ENCODE data around the gene SEMA3D. TPM values are rescaled to one million over a fixed set of nuclear protein-coding genes. Genes with fewer than 3 reads are reported as not detected.

SEMA3D gene
- total RNA-seq, 1 donor from 2014 or later = 4.5 TPM

DNA sequence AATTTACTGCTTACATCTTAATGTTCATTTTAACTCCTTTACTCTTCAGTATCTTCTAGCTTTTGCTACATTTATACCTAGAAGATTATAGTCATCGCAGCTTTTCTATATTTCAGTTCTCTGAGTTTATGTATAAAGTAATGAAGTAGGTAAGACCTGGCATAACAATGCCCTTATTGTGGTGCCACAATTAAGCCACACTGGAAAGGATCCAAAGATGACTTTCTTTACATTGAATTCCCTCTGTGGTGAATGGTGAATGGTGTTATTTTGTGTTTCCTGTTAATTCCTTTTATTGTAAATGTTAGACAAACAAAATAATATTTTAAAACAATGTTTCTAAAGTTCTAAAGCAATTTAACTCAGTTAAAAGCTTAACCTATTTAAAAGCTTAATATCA lies 36.2 kb downstream of the SEMA3D start:
- Histone ChIP-seq H3K4me3 (no peak overlapping the region), H3K27ac (no peak overlapping the region), H3K36me3 (no peaks in the 10 kb centered on the region), H3K9me3 (no peaks in the 10 kb centered on the region), H3K4me1 (no peaks in the 10 kb centered on the region), H3K27me3 (no peaks in the 10 kb centered on the region)
- DNase-seq (ENCODE audit: low spot score in 2 of 2) = no peak
- no peak for TF ChIP-seq CTCF (IDR thresholded peaks at IDR 0.05)
- intact Hi-C loops (cut with DNase I) = no loop called here

DNA sequence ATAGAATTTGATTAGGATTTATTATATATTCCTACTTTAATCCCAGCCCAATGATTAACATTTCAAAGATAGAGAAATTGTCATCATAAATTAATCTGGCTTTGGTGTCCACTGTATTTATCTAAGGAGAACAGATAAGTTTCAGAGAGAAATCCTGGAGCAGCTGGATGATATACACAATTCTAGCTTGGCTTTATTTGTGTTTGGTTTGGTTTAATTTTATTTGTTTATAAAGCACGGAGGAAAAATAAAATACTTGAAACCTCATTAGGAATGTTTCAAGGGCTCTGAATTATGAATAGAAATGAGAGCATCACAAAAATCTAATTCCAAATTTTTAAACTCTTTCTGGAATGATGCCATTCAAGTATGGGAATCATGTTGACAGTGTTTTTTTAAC lies 42.1 kb downstream of the SEMA3D start:
- Histone ChIP-seq H3K36me3 (no peaks in the 10 kb centered on the region), H3K4me1 (no peaks in the 10 kb centered on the region), H3K27me3 (no peaks in the 10 kb centered on the region), H3K27ac (no peak overlapping the region), H3K9me3 (no peaks in the 10 kb centered on the region), H3K4me3 (no peak overlapping the region)
- no peak for TF ChIP-seq CTCF (IDR thresholded peaks at IDR 0.05)
- intact Hi-C loops (cut with DNase I) = no loop called here
- DNase-seq (ENCODE audit: low spot score in 2 of 2) = no peak

GRCh38 chr7:85135977-85136376 lies 50.9 kb downstream of the SEMA3D start:
- Histone ChIP-seq H3K4me3 (no peak overlapping the region), H3K9me3 (no peaks in the 10 kb centered on the region), H3K27me3 (no peaks in the 10 kb centered on the region), H3K4me1 (no peaks in the 10 kb centered on the region), H3K36me3 (no peaks in the 10 kb centered on the region), H3K27ac (no peak overlapping the region)
- no peak for TF ChIP-seq CTCF (IDR thresholded peaks at IDR 0.05)
- DNase-seq (ENCODE audit: low spot score in 2 of 2) = no peak
- intact Hi-C loops (cut with DNase I) = no loop called here

DNA sequence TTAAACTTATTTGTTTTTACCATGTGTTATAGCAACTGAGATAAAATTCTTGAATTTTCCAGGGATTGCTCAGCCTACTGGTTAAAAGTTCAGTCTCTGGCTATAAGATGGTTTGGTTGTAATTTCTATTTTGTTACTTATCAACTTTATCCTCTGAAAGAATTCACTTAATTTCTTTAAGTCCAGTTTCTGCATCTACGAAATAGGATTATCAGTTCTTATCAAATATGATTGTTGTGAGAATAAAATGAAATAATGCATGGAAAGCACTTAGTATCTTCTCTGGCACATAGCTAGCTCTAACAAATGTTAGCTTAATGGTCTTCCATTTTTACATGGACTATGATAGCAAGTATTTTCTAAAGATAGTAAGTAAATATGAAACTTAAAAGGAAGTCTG lies 53.3 kb downstream of the SEMA3D start:
- DNase-seq (ENCODE audit: low spot score in 2 of 2) = no peak
- Histone ChIP-seq H3K4me3 (no peak overlapping the region), H3K27me3 (no peaks in the 10 kb centered on the region), H3K27ac (no peak overlapping the region), H3K36me3 (no peaks in the 10 kb centered on the region), H3K4me1 (no peaks in the 10 kb centered on the region), H3K9me3 (no peaks in the 10 kb centered on the region)
- intact Hi-C loops (cut with DNase I) = no loop called here
- no peak for TF ChIP-seq CTCF (IDR thresholded peaks at IDR 0.05)

- Histone ChIP-seq H3K4me1 (no peaks in the 10 kb centered on the region), H3K27me3 (no peaks in the 10 kb centered on the region), H3K4me3 (no peak overlapping the region), H3K27ac (no peak overlapping the region), H3K9me3 (no peaks in the 10 kb centered on the region), H3K36me3 (no peaks in the 10 kb centered on the region)
- no peak for TF ChIP-seq CTCF (IDR thresholded peaks at IDR 0.05)
- intact Hi-C loops (cut with DNase I) = no loop called here
- DNase-seq (ENCODE audit: low spot score in 2 of 2) = no peak
These were observed 53.9 kb downstream of the SEMA3D start for GRCh38 chr7:85133006-85133405.

DNA sequence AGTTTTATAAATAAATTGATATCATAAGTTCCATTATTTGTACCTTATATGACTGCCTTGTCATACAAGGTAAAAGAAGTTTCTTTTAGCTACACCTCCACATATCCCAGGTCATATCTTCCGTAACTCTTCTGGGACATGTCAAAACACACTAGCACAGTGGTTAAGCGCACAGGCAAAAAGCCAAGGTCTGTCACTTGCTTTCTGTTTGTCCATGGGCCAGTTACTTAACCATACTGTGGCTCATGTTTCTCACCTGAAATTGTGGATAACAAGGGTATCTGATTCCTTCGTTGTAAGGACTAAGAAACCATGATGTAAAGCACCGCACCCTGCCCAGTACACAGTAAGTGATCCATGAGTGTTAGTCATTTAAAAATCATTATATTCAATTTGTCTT lies 56.2 kb downstream of the SEMA3D start:
- H3K4me1 ChIP-seq = no peaks in the 10 kb centered on the region
- H3K9me3 ChIP-seq = no peaks in the 10 kb centered on the region
- no peak overlapping the region for H3K27ac ChIP-seq
- TF ChIP-seq CTCF (IDR thresholded peaks at IDR 0.05) = no peak
- DNase-seq (ENCODE audit: low spot score in 2 of 2) = no peak
- H3K36me3 ChIP-seq = no peaks in the 10 kb centered on the region
- no peaks in the 10 kb centered on the region for H3K27me3 ChIP-seq
- intact Hi-C loops (cut with DNase I) = no loop called here
- H3K4me3 ChIP-seq = no peak overlapping the region
